H1 (cell line): Measurements from ENCODE around the gene F10. TPM values are rescaled to one million over a fixed set of nuclear protein-coding genes. Genes with fewer than 3 reads are reported as not detected.

ENCODE experiments used
- CTCF ChIA-PET: fragments of 300-600 bp; sonication (Branson Sonifier 250); formaldehyde crosslinking; loops from one replicate; lab custom pipeline; 2021; ENCODE audit not compliant: partially characterized antibody; lab: Charles Lee
- POLR2A ChIA-PET: fragments of 300-600 bp; sonication (Branson Sonifier 250); formaldehyde crosslinking; loops from one replicate; lab custom pipeline; 2021; ENCODE audit warnings: inconsistent platforms; ENCODE audit not compliant: partially characterized antibody; lab: Charles Lee
- DNase-seq, 2 experiments: peaks; one replicate each; pipeline versions ENCODE4 v3.0.0 to v3.0.0-alpha.2; 2010 to 2022; ENCODE audit warnings: low spot score in 2 of 2, low read depth in 1 of 2, mixed read lengths in 1 of 2
- FAIRE-seq: peaks from 2 replicates; lab custom pipeline; 2011; peaks lifted over from hg19 to GRCh38; lab: Jason Lieb, UNC
- H2AFZ ChIP-seq: 2 replicates; pipeline ENCODE4 v1.8.1; 2012; ENCODE audit warnings: low read length, inconsistent platforms
- H2AK5ac ChIP-seq: 2 replicates; pipeline ENCODE4 v1.6.1; 2013; ENCODE audit warnings: low read depth, low read length
- H2BK120ac ChIP-seq: replicated peaks from 2 replicates; pipeline ENCODE3; 2013; ENCODE audit warnings: low read depth, low read length, inconsistent platforms
- H2BK12ac ChIP-seq: 2 replicates; pipeline ENCODE4 v1.6.1; 2013; ENCODE audit warnings: low read depth, low read length
- H2BK15ac ChIP-seq: 2 replicates; pipeline ENCODE4 v1.6.1; 2013; ENCODE audit warnings: low read length
- H2BK20ac ChIP-seq: 2 replicates; pipeline ENCODE4 v1.6.1; 2013; ENCODE audit warnings: low read length
- H2BK5ac ChIP-seq: 2 replicates; pipeline ENCODE4 v1.6.1; 2013; ENCODE audit warnings: low read depth, low read length
- H3K14ac ChIP-seq: 2 replicates; pipeline ENCODE4 v1.6.1; 2013; ENCODE audit warnings: inconsistent platforms; ENCODE audit not compliant: insufficient read length
- H3K18ac ChIP-seq: 2 replicates; pipeline ENCODE4 v1.6.1; 2013; ENCODE audit warnings: low read length; ENCODE audit errors: extremely low read depth
- H3K23ac ChIP-seq: 2 replicates; pipeline ENCODE4 v1.6.1; 2013; ENCODE audit warnings: inconsistent platforms; ENCODE audit not compliant: insufficient read length
- H3K23me2 ChIP-seq: 2 replicates; pipeline ENCODE4 v1.6.1; 2013; ENCODE audit warnings: low read depth, low read length
- H3K27ac ChIP-seq: 2 replicates; pipeline ENCODE4 v1.6.1; 2011; ENCODE audit warnings: low read depth, low read length, inconsistent platforms
- H3K27me3 ChIP-seq, 4 experiments: replicated peaks in 1 of 4; 1 replicate in 1 of 4; 2 replicates in 3 of 4; pipeline versions ENCODE4 v1.6.1 to v1.8.1; 2011 to 2013; ENCODE audit warnings: low read length in 3 of 4, mild to moderate bottlenecking in 3 of 4, inconsistent platforms in 2 of 4, mixed read lengths in 2 of 4, moderate library complexity in 1 of 4; ENCODE audit not compliant: control insufficient read depth in 3 of 4, insufficient read depth in 3 of 4; ENCODE audit errors: extremely low read depth in 1 of 4
- H3K36me3 ChIP-seq, 4 experiments: 2 replicates each; pipeline versions ENCODE4 v1.6.1 to v1.8.1; 2011 to 2013; ENCODE audit warnings: mild to moderate bottlenecking in 4 of 4, low read length in 3 of 4, moderate library complexity in 2 of 4, control low read depth in 1 of 4, inconsistent platforms in 1 of 4; ENCODE audit not compliant: insufficient read depth in 4 of 4, control insufficient read depth in 2 of 4
- H3K4ac ChIP-seq: replicated peaks from 2 replicates; pipeline ENCODE3; 2013; ENCODE audit warnings: low read length, low read depth, mixed read lengths, inconsistent platforms; ENCODE audit not compliant: insufficient read length
- H3K4me1 ChIP-seq, 4 experiments: replicated peaks in 1 of 4; 1 replicate in 1 of 4; 2 replicates in 3 of 4; pipeline versions ENCODE4 v1.6.1 to v1.8.1; 2011 to 2013; ENCODE audit warnings: low read length in 3 of 4, inconsistent platforms in 2 of 4, mixed read lengths in 1 of 4; ENCODE audit not compliant: insufficient read depth in 4 of 4, control insufficient read depth in 3 of 4
- H3K4me2 ChIP-seq, 2 experiments: 2 replicates each; pipeline versions ENCODE4 v1.6.1 to v1.8.1; 2011 to 2013; ENCODE audit warnings: low read depth in 2 of 2, low read length in 2 of 2, control low read depth in 1 of 2, inconsistent platforms in 1 of 2, mild to moderate bottlenecking in 1 of 2; ENCODE audit not compliant: insufficient read depth in 1 of 2
- H3K4me3 ChIP-seq, 4 experiments: fragments of 200-600, 300-600 bp in 1 of 4; sonication (generic), shearing (Covaris generic), sonication (Bioruptor Twin) in 1 of 4; 2 replicates each; pipeline versions ENCODE4 v1.5.1 to v1.8.1; 2011 to 2016; ENCODE audit warnings: low read length in 4 of 4, low read depth in 3 of 4, control low read depth in 2 of 4, inconsistent platforms in 2 of 4, mild to moderate bottlenecking in 2 of 4, mixed read lengths in 1 of 4, moderate library complexity in 1 of 4; ENCODE audit not compliant: insufficient read depth in 2 of 4; ENCODE audit errors: extremely low read depth in 1 of 4
- H3K56ac ChIP-seq: replicated peaks from 2 replicates; pipeline ENCODE3; 2013; ENCODE audit warnings: low read depth, mild to moderate bottlenecking, mixed read lengths, low read length, inconsistent platforms; ENCODE audit not compliant: insufficient read length
- H3K79me1 ChIP-seq: 2 replicates; pipeline ENCODE4 v1.6.1; 2013; ENCODE audit warnings: low read depth, low read length, control low read depth
- H3K79me2 ChIP-seq, 2 experiments: 2 replicates each; pipeline versions ENCODE4 v1.6.1 to v1.8.1; 2012 to 2013; ENCODE audit warnings: low read length in 2 of 2, mild to moderate bottlenecking in 2 of 2, inconsistent platforms in 1 of 2; ENCODE audit not compliant: insufficient read depth in 2 of 2, control insufficient read depth in 1 of 2
- H3K9ac ChIP-seq, 4 experiments: replicated peaks in 1 of 4; 1 replicate in 1 of 4; 2 replicates in 3 of 4; pipeline versions ENCODE4 v1.6.1 to v1.8.1; 2011 to 2013; ENCODE audit warnings: low read depth in 3 of 4, low read length in 3 of 4, control low read depth in 2 of 4, mild to moderate bottlenecking in 2 of 4, moderate library complexity in 2 of 4, inconsistent platforms in 1 of 4; ENCODE audit errors: extremely low read depth in 1 of 4
- H3K9me3 ChIP-seq, 2 experiments: 2 replicates each; pipeline versions ENCODE4 v1.6.1 to v1.8.1; 2012 to 2013; ENCODE audit warnings: mild to moderate bottlenecking in 2 of 2, moderate library complexity in 2 of 2, control low read depth in 1 of 2, inconsistent platforms in 1 of 2, low read depth in 1 of 2, low read length in 1 of 2, mixed read lengths in 1 of 2; ENCODE audit not compliant: insufficient read depth in 2 of 2
- H4K20me1 ChIP-seq, 2 experiments: replicated peaks in 1 of 2; 2 replicates each; pipeline versions ENCODE3 to v1.8.1; 2011 to 2013; ENCODE audit warnings: inconsistent platforms in 2 of 2, low read length in 2 of 2, mild to moderate bottlenecking in 1 of 2; ENCODE audit not compliant: insufficient read depth in 2 of 2, control insufficient read depth in 1 of 2
- H4K5ac ChIP-seq: 2 replicates; pipeline ENCODE4 v1.6.1; 2013; ENCODE audit warnings: low read length, low read depth, mixed read lengths, inconsistent platforms; ENCODE audit not compliant: insufficient read length
- H4K8ac ChIP-seq: 2 replicates; pipeline ENCODE4 v1.8.0; 2013; ENCODE audit warnings: mild to moderate bottlenecking, moderate library complexity, low read length, inconsistent platforms; ENCODE audit not compliant: insufficient read depth; ENCODE audit errors: extremely low read depth
- H4K91ac ChIP-seq: replicated peaks from 2 replicates; pipeline ENCODE3; 2013; ENCODE audit warnings: low read length, mixed read lengths, inconsistent platforms; ENCODE audit not compliant: insufficient read length
- ASH2L ChIP-seq: fragments of 200-600, 300-600 bp; sonication (generic); IDR thresholded peaks from one replicate; pipeline ENCODE4 v1.7.1; 2017; ENCODE audit warnings: low read length
- CBX5 ChIP-seq: fragments of 300-800, 300-1000 bp; sonication (generic); IDR thresholded peaks from 2 replicates; pipeline ENCODE4 v1.7.1; 2016; ENCODE audit warnings: antibody characterized with exemption, low read length, low read depth
- CBX8 ChIP-seq: fragments of 300-800, 300-1000 bp; sonication (generic); IDR thresholded peaks from 2 replicates; pipeline ENCODE4 v1.7.1; 2016; ENCODE audit warnings: low read depth, low read length, borderline replicate concordance
- CEBPB ChIP-seq: IDR thresholded peaks from 2 replicates; pipeline ENCODE4 v1.6.1; 2012; ENCODE audit warnings: low read depth, low read length
- JUN ChIP-seq: IDR thresholded peaks from 2 replicates; pipeline ENCODE4 v1.6.1; 2011; ENCODE audit warnings: low read depth, mild to moderate bottlenecking, improper control_type of control experiment, low read length
- KDM5A ChIP-seq: fragments of 200-600 bp; IDR thresholded peaks from 2 replicates; pipeline ENCODE4 v1.7.1; 2012; ENCODE audit warnings: mild to moderate bottlenecking, low read length, inconsistent platforms, mixed read lengths
- RXRA ChIP-seq: IDR thresholded peaks from 2 replicates; pipeline ENCODE4 v1.6.1; 2011; ENCODE audit warnings: low read depth, mild to moderate bottlenecking, low read length, moderate library complexity; ENCODE audit not compliant: insufficient read depth
- SAP30 ChIP-seq: fragments of 300-600 bp; sonication (generic); IDR thresholded peaks from 2 replicates; pipeline ENCODE4 v1.7.1; 2012; ENCODE audit warnings: low read length, moderate library complexity, mild to moderate bottlenecking, inconsistent platforms; ENCODE audit not compliant: insufficient read depth, insufficient replicate concordance
- TBP ChIP-seq: IDR thresholded peaks from 2 replicates; pipeline ENCODE4 v1.6.1; 2011; ENCODE audit warnings: low read depth, low read length, improper control_type of control experiment
- USF2 ChIP-seq: IDR thresholded peaks from 2 replicates; pipeline ENCODE4 v1.6.1; 2011; ENCODE audit warnings: low read length, improper control_type of control experiment
- ZNF274 ChIP-seq: IDR thresholded peaks from 2 replicates; pipeline ENCODE4 v1.7.0; 2012; ENCODE audit warnings: low read length, borderline replicate concordance; ENCODE audit errors: extremely low read depth
- whole genome bisulfite sequencing, 2 experiments: shearing (Covaris generic) in 1 of 2; methylation state at CpG; one replicate each; pipeline versions ENCODE4 v1.1.6 to v1.1.7; 2013 to 2015; ENCODE audit warnings: low lambda C conversion rate in 2 of 2, mixed read lengths in 2 of 2, inconsistent platforms in 1 of 2, low coverage in 1 of 2, missing lambda C conversion rate in 1 of 2; ENCODE audit not compliant: insufficient replicate concordance in 2 of 2, insufficient coverage in 1 of 2, insufficient read length in 1 of 2; ENCODE audit errors: extremely low coverage in 1 of 2, missing lambda C conversion rate in 1 of 2; 5-methylcytosine and 5-hydroxymethylcytosine counted together
- polyA plus RNA-seq, 7 experiments: library from polyadenylated mRNA; depleted of rRNA in 3 of 7; stranded (reverse) in 5 of 7; unstranded in 2 of 7; fragments of >200 nt in 5 of 7; fragments of 200-250 nt in 2 of 7; gene quantifications; 1 replicate in 5 of 7; 2 replicates in 1 of 7; 4 replicates in 1 of 7; pipeline versions ENCODE4 v1.2.1 to v1.2.3, GENCODE V29; 2011 to 2013; ENCODE audit warnings: missing spikeins in 2 of 7, mixed read lengths in 2 of 7
- total RNA-seq: library from RNA; stranded (reverse); fragmentation: NEBNext Ultra II Directional; extraction: Animal tissue kit (Norgen Biotek cat#: 25700); gene quantifications from 2 replicates; pipeline ENCODE4 v1.2.1, GENCODE V29; 2021

Gene F10
- total and polyA plus RNA-seq, 2 of the 8 experiments (the other 6 are each of a cell fraction or from before 2014, with no cell fraction given) = 2.0 to 4.2 TPM

GRCh38 chr13:113162783-113163685 lies 40.4 kb downstream of the F10 start:
- Histone ChIP-seq H2AFZ (no peak overlapping the region), H2AK5ac (no peak overlapping the region), H3K4me2 (no peak overlapping the region), H2BK15ac (no peak overlapping the region), H4K91ac (no peak overlapping the region), H3K79me2 (no peaks in the 10 kb centered on the region), H3K9me3 (no peaks in the 10 kb centered on the region), H3K23ac (no peak overlapping the region), H3K27me3 (no peaks in the 10 kb centered on the region), H3K4me1 (peaks cover 0 to 22% (median 13%) of the 10 kb centered on the region in 4 experiments; a peak in 6 of 7 replicates), H3K14ac (no peak overlapping the region), H2BK20ac (no peak overlapping the region), H3K79me1 (no peaks in the 10 kb centered on the region), H3K23me2 (no peaks in the 10 kb centered on the region; the same call in 1 of the 2 replicates), H3K36me3 (peaks cover 0 to 2% (median 0%) of the 10 kb centered on the region in 4 experiments; a peak in 1 of 8 replicates), H4K8ac (peak overlapping the region; percentile 41; the same call in 1 of the 2 replicates), H2BK12ac (no peak overlapping the region), H3K9ac (no peak overlapping the region), H4K5ac (no peak overlapping the region), H3K56ac (no peak overlapping the region), H2BK120ac (no peak overlapping the region), H3K4me3 (no peak overlapping the region), H4K20me1 (no peaks in the 10 kb centered on the region), H3K4ac (no peak overlapping the region), H2BK5ac (no peak overlapping the region; the same call in 1 of the 2 replicates), H3K27ac (no peak overlapping the region), H3K18ac (no peak overlapping the region)
- DNase-seq = no peak
- ChIA-PET CTCF (no interaction called here), POLR2A (interaction anchor here (0.6 to 1.5 kb wide), 3 partner anchors 12 to 611 kb away, joined by 3 to 5 read pairs (median 4); no protein-coding TSS in a partner anchor)
- no peak for FAIRE-seq
- WGBS, 2 experiments = 83% methylated on average over 20 of the region's 25 CpGs; no CpG with 5 or more reads in 1 of the 2 experiments
- TF ChIP-seq KDM5A (no peak), CEBPB (no peak), SAP30 (no peak), TBP (no peak), USF2 (no peak), CBX8 (no peak), ZNF274 (no peak), RXRA (no peak), ASH2L (no peak), CBX5 (no peak), JUN (no peak)
